ENCODE data around the gene C16orf54. TPM values are rescaled to one million over a fixed set of nuclear protein-coding genes. Genes with fewer than 3 reads are reported as not detected.

Gene C16orf54
- total RNA-seq, 3 donors from 2014 or later (not counting 1 experiment from before 2014, with no cell fraction given) = 100.0 to 172 (median 146) TPM

GRCh38 chr16:29770250-29770929, 24.6 kb upstream of the C16orf54 start:
- Histone ChIP-seq H3K27me3 (ENCODE audit: control insufficient read depth, insufficient read depth, low read length) (no peaks in the 10 kb centered on the region), H3K4me3 (ENCODE audit: low read length) (no peak overlapping the region), H3K4me1 (ENCODE audit: control insufficient read depth, insufficient read depth, low read length) (no peaks in the 10 kb centered on the region), H3K27ac (ENCODE audit: low read length) (no peak overlapping the region), H3K36me3 (ENCODE audit: control insufficient read depth, insufficient read depth, low read length) (no peaks in the 10 kb centered on the region), H3K9me3 (ENCODE audit: control insufficient read depth, insufficient read depth, low read length) (no peaks in the 10 kb centered on the region)
- Mint-ChIP-seq H3K27me3 (ENCODE audit: low read depth in 2 of 2) (no peaks in the 10 kb centered on the region), H3K4me1 (peaks cover 0 to 5% of the 10 kb centered on the region in 2 donors), H3K27ac (no peak overlapping the region), H3K4me3 (no peak overlapping the region), H3K36me3 (no peaks in the 10 kb centered on the region), H3K9me3 (no peaks in the 10 kb centered on the region)
- TF ChIP-seq CTCF (IDR thresholded peaks at IDR 0.05) = no peak
- 83% methylated on average over 7 of the region's 7 CpGs for WGBS (ENCODE audit: insufficient coverage)
- DNase-seq (no peak), ATAC-seq (no peak)
- intact Hi-C loops (cut with micrococcal nuclease) = no loop called here

DNA sequence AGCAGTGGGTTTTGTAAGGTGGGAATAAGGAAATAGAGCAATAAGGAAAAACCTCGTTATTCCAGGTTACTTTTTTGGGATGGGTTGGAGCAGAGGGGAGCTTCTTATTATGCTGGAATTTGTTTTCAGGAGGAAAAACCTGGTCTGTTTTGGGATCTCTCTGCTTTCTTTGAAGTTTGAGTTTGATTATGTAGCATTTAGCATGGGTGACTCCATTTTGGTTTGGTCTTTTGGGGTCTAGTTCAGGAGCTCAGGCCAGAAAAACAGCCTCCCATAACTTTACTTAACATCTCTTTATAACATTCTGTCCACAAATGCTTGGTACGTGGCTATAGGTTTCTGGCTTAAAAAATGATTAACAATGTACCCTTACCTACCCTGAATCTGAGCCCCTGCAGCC, 23.7 kb upstream of the C16orf54 start:
- Histone ChIP-seq H3K4me3 (ENCODE audit: low read length) (no peak overlapping the region), H3K36me3 (ENCODE audit: control insufficient read depth, insufficient read depth, low read length) (no peaks in the 10 kb centered on the region), H3K4me1 (ENCODE audit: control insufficient read depth, insufficient read depth, low read length) (no peaks in the 10 kb centered on the region), H3K27ac (ENCODE audit: low read length) (no peak overlapping the region), H3K27me3 (ENCODE audit: control insufficient read depth, insufficient read depth, low read length) (no peaks in the 10 kb centered on the region), H3K9me3 (ENCODE audit: control insufficient read depth, insufficient read depth, low read length) (no peaks in the 10 kb centered on the region)
- peaks cover 0 to under 1% of the 10 kb centered on the region in 2 donors for H3K4me1 Mint-ChIP-seq
- TF ChIP-seq CTCF (IDR thresholded peaks at IDR 0.05) = no peak
- H3K27me3 Mint-ChIP-seq (ENCODE audit: low read depth in 2 of 2) = peaks cover 0 to 2% of the 10 kb centered on the region in 2 donors
- no peaks in the 10 kb centered on the region for H3K36me3 Mint-ChIP-seq
- no peaks in the 10 kb centered on the region for H3K9me3 Mint-ChIP-seq
- intact Hi-C loops (cut with micrococcal nuclease) = no loop called here
- H3K4me3 Mint-ChIP-seq = no peak overlapping the region
- DNase-seq (no peak), ATAC-seq (no peak)
- WGBS (ENCODE audit: insufficient coverage) = 92% methylated on average over 2 of the region's 2 CpGs
- H3K27ac Mint-ChIP-seq = no peak overlapping the region

DNA sequence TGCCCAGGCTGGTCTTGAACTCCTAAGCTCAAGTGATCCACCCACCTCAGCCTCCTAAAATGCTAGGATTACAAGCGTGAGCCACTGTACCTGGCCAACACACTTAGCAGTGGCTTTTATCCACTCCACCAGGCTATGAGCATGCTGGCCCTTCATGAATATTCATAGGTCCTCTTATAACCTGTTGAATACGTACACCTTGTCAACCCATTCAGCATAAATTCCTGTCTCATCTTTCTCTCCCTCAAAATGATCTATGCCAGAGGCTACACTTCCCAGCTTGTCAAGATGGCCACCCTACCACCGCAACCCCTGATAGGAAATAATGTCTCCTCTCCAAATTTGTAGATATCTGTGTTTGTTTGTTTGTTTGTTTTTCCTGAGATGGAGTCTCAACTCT, 21.3 kb upstream of the C16orf54 start:
- H3K27me3 ChIP-seq (ENCODE audit: control insufficient read depth, insufficient read depth, low read length) = no peaks in the 10 kb centered on the region
- no peak overlapping the region for H3K27ac Mint-ChIP-seq
- no peaks in the 10 kb centered on the region for H3K36me3 Mint-ChIP-seq
- peaks cover 9 to 10% of the 10 kb centered on the region in 2 donors for H3K4me1 Mint-ChIP-seq
- ATAC-seq (no peak), DNase-seq (no peak)
- TF ChIP-seq CTCF (IDR thresholded peaks at IDR 0.05) = no peak
- H3K4me3 Mint-ChIP-seq = no peak overlapping the region
- intact Hi-C loops (cut with micrococcal nuclease) = no loop called here
- no peak overlapping the region for H3K4me3 ChIP-seq (ENCODE audit: low read length)
- H3K9me3 ChIP-seq (ENCODE audit: control insufficient read depth, insufficient read depth, low read length) = no peaks in the 10 kb centered on the region
- no peaks in the 10 kb centered on the region for H3K36me3 ChIP-seq (ENCODE audit: control insufficient read depth, insufficient read depth, low read length)
- H3K9me3 Mint-ChIP-seq = no peaks in the 10 kb centered on the region
- H3K27ac ChIP-seq (ENCODE audit: low read length) = no peak overlapping the region
- H3K4me1 ChIP-seq (ENCODE audit: control insufficient read depth, insufficient read depth, low read length) = peaks cover 14% of the 10 kb centered on the region
- WGBS (ENCODE audit: insufficient coverage) = 94% methylated on average over 2 of the region's 3 CpGs
- peaks cover 0 to 2% of the 10 kb centered on the region in 2 donors for H3K27me3 Mint-ChIP-seq (ENCODE audit: low read depth in 2 of 2)

- H3K4me3 Mint-ChIP-seq = no peak overlapping the region
- TF ChIP-seq CTCF (IDR thresholded peaks at IDR 0.05) = no peak
- intact Hi-C loops (cut with micrococcal nuclease) = no loop called here
- H3K27ac Mint-ChIP-seq = no peak overlapping the region
- no peaks in the 10 kb centered on the region for H3K9me3 Mint-ChIP-seq
- peaks cover 14% of the 10 kb centered on the region for H3K4me1 ChIP-seq (ENCODE audit: control insufficient read depth, insufficient read depth, low read length)
- no peak for ATAC-seq
- H3K9me3 ChIP-seq (ENCODE audit: control insufficient read depth, insufficient read depth, low read length) = no peaks in the 10 kb centered on the region
- peaks cover 0 to 2% of the 10 kb centered on the region in 2 donors for H3K27me3 Mint-ChIP-seq (ENCODE audit: low read depth in 2 of 2)
- no peak overlapping the region for H3K4me3 ChIP-seq (ENCODE audit: low read length)
- peaks cover 9 to 10% of the 10 kb centered on the region in 2 donors for H3K4me1 Mint-ChIP-seq
- DNase-seq = no peak
- no peaks in the 10 kb centered on the region for H3K36me3 ChIP-seq (ENCODE audit: control insufficient read depth, insufficient read depth, low read length)
- no peaks in the 10 kb centered on the region for H3K36me3 Mint-ChIP-seq
- no peak overlapping the region for H3K27ac ChIP-seq (ENCODE audit: low read length)
- no peaks in the 10 kb centered on the region for H3K27me3 ChIP-seq (ENCODE audit: control insufficient read depth, insufficient read depth, low read length)
- WGBS (ENCODE audit: insufficient coverage) = 81% methylated on average over 3 of the region's 3 CpGs
Observed at GRCh38 chr16:29766571-29766970, 20.8 kb upstream of the C16orf54 start.
